KG1 (cell line): Measurements from ENCODE around the gene PRR33.
"Not testable (repeated sequence)": the region's sequence is repeated elsewhere in the genome, so short reads cannot be mapped to it uniquely, and the experiment has no call there.

ENCODE experiments used
- DNase-seq: peaks from one replicate; lab custom pipeline; 2025; lab: John Stamatoyannopoulos, UW

Gene PRR33

DNA sequence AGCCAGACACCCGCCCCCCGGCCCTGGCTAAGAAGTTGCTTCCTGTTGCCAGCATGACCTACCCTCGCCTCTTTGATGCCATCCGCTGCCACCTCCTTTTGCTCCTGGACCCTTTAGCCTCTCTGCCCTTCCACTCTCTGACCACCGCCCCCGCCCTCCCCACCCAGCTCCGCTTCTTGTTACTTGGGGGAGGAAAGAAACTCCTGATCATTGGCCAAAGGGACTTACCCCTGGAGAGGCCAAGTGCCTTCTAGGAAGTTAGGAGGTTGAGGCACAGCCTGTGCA lies at the start of gene PRR33:
Gene PRR33, minus strand, starts transcription at position 65 of the 285 bp plus-strand sequence. CDS start 1,311 bp downstream, outside the sequence.
- no peak for DNase-seq

DNA sequence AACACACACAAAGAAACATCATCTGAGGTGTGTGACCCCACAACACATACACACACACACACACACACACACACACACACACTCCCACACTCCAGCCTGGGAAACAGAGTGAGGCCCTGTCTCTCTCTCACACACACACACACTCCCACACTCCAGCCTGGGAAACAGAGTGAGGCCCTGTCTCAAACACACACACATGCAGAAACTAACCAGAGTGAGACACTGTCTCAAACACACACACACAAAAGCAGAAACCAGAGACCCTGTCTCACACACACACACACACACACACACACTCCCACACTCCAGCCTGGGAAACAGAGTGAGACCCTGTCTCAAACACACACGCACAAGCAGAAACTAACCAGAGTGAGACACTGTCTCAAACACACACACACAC lies 48.1 kb upstream of the PRR33 start:
- not testable (repeated sequence) for DNase-seq

DNA sequence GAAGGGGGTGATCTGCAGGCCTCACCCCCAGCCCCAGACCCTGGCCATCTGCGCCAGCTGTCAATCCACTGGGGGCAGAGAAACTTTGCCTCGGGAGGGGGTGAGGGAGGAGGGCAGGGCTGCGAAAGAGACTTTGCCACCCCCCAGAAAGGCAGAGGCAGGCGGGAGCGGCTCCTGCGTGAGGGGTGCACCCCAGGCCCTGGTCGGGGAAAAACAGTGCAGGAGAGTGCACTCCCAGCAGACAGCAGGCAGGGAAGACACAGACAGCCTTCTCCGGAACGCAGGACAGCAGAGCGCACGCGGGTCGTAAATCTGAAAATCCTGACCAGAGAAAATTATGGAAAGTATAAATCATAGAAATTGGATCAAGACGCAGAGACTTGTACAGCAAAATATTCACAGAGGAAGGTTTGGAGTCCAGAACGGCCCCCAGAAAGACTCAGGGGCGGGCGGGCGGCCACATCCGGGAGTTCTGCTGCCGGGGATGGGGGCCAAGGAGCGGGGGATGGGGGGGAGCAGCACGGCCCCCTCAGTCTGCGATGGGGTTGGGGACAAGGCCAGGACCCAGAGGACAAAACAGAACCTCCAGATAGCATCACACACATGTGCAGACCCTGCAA lies 47.4 kb upstream of the PRR33 start:
- DNase-seq: no peak

DNA sequence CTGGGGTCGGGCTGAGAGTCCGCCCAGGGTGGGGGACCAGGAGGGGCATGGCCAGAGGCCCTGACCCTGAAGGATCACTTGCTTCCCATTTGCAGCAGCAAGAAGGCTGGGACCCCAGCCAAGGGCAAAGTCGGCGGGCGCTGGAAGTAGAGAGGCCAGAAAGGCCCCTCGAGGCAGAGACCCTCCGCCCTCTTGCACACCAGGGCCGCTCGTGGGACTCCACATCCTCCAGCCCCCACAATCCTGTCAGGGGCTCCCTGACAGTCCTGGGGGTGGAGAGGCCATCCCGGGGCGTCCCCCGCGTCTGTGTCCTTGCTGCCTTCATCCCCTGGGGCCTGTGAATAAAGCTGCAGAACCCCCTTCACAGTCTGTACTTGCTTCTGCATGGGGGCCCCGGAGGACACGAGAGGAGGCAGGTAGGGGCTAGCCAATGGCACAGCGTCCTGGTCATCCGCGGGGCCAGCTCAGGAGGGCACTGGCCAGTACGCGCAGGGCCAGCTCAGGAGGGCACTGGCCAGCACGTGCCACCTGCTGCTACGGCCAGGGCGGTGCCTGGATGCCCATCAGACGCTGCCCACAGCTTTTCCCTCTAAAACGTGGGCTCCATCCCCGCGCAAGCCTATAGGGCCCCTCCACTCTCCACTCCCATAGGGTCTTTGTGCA lies 46.8 kb upstream of the PRR33 start:
- DNase-seq: no peak

DNA sequence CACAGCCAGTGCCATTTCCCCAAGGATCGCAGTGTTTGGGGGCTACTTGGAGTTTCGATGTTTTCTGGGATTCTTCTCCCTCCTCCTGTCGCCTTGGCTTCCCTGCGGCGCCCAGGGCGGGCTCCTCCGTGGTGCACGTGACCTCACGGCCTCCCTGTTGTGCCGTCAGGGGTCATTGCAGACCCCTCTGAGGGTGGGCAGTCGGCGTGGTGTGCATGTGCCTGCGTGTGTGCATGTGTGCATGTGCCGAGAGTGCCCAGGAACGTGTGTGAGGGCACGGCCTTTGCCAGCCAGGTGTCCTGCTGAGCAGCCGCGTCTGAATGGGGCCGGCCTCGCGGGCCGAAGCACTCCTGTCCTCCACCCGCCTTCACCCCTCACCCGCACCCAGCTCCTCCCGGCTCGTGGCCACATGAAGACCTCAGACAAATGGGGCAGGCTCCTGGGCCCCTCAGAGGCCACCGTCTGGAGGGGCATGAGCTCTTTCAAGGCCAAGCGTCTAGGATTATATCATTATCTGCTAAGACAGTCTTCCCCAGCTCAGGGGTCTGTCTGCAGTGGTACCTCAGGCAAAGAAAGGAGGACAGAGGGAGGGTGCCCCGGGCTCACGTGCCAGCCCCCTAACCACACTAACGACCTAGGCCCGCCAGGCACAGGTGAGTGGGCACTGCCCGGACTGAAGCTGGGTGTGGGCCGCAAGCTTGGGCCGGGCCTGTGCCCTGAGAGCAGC lies 46.1 kb upstream of the PRR33 start:
- no peak for DNase-seq

DNA sequence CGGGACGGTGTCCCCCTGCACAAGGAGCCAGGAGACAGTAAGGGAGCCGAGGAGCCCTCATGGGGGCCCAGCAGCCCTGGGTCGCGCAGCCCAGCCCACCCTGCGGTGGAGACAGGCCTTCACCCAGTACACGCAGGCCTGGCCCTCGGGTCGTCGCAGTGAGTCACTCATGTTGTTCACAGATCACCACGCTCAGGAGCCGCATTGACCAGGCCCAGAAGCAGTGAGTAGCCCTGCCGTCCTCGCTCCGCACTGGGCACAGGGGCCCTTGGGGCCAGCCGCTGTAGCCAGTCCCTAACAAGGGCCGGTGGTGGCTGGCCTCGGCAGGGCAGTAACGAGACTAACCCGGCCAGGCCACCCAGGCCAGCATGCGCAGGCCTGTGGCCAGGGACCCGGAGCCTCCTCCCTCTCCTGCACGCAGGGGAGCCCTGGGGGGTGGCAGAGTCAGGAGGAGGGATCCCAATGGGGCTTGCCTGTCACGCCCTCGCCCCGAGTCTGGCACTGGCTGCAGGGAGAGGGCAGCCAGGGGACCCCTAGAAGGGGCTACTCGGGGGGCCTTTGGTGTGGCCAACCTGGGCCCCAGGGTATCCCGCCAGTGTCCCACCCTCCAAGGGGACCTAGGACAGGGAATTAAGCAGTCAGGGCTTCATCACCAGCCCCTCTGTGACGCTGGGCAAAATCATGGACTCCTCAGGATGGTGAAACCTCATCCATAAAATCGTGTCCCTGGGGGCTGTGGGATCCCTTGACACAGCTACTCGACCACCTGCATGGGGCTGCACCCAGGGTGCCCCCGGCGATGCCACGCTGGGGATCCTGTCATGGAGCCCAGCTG lies 45.3 kb upstream of the PRR33 start:
- DNase-seq: no peak

DNA sequence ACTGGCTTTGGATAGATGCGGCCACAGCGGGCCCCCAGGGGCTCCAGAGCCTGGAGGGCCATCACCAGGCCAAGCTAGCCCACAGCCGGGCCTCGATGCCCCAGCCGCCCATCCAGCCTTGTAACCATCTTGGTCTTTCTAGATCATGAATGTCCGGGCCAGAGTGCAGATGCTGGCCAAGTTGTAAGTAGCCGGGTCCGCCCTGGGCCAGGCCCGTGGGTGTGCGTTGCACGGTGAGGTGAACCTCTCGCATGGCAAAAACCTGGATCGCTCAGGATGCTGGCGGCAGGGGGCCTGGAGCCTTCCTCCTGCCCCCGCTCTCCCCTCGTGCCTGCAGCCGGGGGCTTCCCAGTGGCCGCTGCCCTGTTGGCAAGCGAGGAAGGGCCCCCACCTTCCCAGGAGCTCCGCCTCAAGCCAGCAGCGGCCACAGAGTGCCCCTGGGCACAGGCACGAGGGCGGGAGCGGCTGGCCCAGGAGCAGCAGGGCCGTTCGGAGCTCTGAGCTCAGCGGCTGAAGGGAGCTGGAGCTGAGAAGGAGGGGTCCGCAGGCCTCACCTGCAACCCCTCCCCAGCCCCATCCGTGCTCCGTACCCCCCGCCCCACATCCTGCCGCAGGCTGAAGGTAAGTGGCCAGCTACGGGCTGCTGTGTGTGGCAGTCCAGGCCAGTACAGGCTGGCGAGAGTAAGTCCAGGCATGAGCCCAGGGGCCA lies 44.5 kb upstream of the PRR33 start:
- no peak for DNase-seq

DNA sequence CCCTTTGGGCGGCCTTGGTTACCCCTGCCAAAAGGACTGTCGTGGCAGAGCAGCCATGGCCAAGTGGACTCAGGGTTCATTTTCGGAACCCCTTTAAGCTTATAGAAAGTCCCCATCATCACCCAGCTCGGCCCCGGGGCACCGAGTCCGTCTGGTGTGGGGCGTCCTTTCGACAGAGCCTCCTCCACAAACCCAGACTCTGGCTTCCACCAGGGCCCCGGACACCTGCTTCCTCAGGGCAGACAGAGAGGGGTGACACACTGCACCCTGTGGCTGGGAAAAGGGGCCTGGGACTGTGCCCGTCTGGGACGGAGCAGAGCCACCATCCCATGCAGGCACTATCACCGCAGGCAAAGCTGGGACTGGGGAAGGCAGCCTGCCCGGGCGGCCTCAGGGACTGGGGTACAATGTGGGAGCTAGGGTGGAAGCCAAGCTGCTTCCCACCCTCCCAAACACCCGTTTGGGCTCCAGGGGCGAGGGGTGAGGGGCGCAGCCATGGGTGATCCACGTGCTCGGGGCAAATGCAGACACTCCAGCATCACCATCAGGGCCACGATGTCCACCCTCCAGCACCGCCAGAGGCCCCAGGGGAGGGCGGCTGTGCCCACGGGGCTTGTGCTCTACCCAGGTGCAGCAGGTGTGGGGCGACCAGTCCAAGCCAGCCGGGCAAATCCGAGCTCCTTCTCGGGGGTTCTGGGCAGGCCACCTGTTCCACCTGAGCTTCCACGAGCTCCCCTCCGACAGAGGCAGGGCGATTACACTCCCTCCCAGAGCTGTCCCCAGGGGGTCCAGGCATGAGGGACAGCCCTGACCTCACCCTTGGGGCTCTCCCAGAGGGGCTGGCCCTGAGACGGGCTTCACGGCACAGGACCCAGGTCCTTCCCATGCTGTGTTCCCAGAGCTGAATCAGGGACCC lies 43.7 kb upstream of the PRR33 start:
- no peak for DNase-seq

DNA sequence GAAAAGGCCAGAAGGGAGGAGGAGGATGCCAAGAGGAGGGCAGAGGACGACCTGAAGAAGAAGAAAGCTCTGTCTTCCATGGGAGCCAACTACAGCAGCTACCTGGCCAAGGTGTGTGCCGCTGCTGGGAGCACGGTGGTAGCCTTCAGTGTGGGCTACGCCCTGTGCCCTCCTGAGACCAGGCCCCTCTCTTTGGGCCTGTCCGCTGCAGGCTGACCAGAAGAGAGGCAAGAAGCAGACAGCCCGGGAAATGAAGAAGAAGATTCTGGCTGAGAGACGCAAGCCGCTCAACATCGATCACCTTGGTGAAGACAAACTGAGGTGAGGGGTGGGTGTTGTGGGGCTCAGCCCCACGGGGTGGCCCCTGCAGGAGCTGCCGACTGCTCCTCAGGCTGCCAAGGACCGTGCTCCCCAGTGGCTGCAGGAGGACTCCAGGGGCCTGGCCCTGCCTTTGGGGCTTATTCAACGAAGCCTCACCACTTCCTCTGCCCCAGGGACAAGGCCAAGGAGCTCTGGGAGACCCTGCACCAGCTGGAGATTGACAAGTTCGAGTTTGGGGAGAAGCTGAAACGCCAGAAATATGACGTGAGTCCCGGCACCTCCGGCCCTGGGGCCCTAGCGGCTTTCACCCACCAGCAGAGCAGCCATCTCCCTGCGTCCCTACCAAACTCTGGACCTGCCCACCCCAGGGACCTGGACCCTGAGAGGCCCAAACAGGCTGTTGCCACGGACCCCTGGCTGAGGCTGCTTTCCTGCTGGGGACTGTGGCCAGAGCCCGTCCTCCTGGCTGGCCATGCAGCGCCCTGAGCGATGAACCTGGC lies 42.9 kb upstream of the PRR33 start:
- no peak for DNase-seq

DNA sequence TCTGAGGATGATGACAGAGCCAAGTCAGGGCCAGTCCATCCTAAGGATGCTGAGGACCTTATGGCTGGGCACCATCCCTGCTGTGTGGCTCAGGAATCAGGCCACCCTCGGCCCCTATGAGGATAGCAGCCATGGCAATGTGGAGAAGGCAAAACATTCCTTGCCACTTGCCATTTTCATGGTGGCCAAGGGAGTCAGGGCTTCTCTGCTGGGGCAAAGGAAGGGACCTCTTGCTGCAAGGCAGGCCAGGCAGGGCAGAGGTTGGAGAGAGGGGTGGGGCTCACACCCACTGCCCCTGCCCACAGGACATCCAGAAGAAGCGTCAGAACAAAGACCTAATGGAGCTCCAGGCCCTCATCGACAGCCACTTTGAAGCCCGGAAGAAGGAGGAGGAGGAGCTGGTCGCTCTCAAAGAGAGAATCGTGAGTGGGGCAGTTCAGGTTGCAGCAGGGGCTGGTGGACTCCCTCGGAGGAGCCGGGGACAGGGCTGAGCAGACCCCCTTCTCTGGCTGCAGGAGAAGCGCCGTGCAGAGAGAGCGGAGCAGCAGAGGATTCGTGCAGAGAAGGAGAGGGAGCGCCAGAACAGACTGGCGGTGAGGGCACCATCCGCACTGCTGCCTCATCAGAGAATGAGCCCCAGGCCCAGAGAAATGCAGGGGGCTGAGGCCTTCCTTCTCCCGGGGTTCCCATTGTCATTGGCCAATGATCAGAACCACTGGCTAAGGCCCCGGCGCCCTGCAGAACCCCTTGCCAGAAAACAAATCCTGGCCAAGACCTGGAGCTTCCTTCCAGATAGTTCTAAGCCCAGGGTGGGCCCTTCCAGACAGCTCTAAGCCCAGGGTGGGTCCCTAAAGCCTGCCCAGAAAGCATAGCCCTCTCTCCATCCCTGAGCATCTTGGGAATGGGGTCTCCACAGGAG lies 42.0 kb upstream of the PRR33 start:
- no peak for DNase-seq

DNA sequence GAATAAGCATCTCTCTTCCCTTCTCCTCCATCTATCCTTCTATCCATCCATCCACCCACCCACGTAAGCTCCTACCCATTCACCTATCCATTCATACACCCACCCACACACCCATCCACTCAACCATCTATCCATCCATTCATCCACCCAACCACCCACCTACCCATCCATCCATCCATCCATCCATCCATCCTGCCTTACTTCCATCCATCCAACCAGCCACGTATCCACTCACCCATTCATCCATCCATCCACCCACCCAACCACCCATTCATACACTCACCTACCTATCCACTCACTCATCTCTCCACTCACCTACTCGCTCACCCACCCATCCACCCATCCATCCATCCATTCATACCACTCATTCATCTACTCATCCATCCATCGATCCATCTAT lies 41.0 kb upstream of the PRR33 start:
- no peak for DNase-seq

DNA sequence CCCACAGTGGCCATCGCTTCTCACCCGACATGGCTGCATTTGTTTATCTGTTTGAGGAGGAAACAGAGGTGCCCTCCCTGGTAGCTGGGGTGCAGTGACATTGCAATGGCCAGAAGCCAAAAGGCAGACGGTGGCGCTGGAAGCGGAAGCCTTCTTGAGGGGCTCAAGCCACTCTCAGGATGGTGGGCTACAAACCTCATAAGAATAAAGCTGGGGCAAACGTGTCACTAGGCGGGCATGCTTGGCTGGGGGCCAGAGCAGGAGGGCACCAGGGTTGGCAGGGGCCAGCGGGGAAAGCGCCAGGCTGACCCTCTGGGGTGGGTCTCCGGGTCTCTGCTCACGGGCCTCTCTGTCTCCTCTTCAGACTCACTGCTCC lies 40.4 kb upstream of the PRR33 start:
- DNase-seq: no peak

DNA sequence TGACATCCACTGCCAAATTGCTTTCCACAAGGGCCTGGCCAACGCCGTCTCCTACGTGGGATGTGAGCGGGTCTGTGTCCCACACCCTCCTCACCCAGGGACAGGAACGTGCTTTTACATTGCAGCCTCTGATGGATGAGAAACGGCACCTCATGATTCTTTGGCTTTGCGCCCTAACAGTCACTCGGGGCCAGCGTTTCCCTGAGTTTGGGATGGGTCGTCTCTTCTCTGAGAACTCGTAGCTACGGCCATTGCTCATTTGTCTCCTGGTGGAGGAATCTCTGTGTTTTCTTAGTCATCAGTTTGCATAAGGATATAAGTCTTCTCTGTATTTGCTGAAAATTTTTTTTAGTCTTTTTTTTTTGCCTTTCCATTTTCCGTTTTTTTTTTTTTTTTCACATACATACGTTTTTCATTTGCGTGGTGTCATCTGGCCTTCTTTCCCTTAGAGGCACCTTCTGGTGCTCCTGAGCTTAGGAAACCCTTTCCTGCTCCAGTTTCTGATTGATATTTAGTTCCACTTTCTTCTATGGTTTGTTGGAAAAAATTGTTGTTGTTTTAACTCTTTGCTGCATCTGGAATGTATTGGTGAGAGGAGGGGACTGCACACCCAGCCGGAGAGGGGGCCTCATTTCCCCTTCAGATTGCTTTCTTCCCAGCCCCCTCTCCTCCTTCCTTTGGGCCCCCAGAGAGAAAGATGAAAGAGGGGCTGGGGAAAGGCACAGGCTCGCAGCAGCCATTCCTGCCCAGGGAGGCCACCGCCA lies 39.8 kb upstream of the PRR33 start:
- no peak for DNase-seq

DNA sequence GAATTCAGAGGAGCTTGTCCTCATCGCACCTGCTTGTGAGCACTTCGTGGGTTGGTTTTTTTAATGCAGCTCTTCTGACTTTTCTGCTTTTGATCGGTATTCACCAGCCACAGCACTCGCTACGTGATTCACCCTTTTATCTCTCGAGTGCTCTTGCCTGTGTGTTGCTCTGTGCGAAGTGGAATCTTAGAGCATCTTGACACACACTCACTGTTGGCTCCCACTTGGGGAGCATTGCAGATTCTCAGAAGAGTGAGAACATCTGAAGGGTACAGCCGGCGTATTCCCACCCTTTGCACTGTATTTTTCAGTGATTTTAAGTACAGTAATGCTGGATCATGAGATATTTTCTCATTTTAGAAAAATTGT lies 38.8 kb upstream of the PRR33 start:
- DNase-seq: no peak

DNA sequence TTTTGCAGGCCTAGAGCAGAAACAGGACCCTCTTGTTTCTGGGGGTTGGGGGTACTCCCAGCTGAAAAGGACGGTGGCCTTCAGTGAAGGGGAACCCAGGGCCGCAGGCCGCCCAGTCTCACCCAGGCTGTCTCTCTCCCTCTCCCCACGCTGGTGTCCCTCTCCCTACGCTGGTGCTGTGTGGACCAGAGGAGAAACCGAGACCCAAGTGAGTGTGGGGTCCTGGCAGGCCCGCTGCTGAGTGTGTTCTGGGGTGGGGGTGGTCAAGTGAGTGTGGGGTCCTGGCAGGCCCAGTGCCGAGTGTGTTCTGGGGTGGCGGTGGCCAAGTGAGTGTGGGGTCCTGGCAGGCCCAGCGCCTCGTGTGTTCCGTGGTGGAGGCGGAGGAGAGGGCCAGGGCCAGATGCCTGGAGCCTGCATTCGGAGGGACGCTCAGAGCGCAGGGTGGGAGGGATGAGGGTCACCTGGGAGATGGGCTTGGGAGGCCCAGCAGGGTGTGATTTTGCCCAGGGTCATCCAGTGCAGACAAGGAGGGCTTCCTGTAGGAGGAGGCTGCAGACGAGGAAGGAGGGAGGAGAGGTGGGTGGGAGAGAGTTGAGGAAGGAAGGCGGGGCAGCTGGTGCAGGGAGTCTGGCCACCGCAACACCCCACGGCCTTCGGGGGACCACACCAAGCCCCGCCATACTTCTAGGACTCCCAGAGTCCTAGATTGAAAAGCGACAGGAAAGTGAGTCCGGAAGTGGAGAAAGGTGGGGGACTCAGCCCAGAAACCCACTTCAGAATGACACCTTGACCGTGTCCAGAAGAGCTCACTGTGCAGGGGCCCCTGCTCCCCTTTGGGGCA lies 38.1 kb upstream of the PRR33 start:
- no peak for DNase-seq

DNA sequence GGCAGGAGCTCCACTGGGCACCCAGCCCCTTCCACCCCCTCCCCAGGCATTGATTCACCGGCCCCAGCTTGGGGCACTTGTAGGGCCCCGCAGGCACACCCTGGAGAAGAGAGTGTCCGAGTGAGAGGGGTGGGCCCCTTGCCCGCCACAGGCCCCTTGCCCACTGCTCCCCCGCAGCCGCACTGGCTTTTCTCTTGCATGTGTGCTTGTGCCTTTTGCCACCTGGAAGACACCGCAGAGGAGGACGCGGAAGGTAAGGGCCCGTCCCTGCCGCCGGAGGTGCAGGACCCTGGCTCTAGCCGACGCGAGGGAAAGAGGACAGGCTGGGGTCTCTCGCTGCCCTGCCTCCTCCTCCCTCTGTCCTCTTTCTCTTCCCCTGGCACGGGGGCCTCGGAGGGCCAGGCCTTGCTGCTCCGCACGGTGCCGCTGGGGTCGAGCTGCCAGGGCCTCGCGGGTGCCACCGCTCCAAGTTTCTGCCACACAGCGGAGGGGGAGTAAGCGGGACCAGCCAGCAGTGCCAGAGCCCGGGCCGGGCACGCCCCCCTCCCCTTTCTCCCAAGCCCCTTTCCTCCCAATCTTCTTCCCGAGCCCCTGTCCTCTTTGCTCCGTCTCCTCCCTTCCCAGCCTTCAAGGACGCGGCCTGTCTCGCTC lies 37.3 kb upstream of the PRR33 start:
- no peak for DNase-seq

DNA sequence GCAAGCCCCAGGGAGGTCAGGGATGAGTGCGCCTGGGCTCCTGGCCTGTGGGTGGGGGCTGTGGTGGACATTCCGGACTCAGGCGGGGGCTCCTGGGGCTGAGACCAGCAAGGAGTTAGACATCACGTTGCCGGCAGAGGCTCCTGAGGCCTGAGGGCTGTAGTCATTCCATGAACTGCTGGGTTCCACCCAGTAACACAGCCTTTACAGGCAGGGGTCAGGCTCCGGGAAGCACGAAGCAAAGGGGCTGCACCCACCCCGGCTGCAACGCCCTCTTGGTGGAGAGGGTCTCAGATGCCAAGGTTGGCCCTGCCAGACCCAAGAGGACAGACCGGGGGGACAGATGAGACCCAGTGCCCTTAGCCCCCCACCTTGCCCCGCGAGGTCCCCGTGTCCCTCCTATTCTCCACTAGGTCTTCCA lies 36.8 kb upstream of the PRR33 start:
- DNase-seq: no peak
